Chondrocyte (in vitro differentiated cells): ENCODE results near the gene OR2V2. TPM values are rescaled to one million over a fixed set of nuclear protein-coding genes. Genes with fewer than 3 reads are reported as not detected.

Experiments used
- DNase-seq: peaks from one replicate; pipeline ENCODE4 v3.0.0; 2021; ENCODE audit warnings: mixed read lengths, low spot score
- H3K27ac Mint-ChIP-seq: one replicate; pipeline ENCODE4 v1.8.0; 2021; ENCODE audit warnings: mild to moderate bottlenecking, moderate library complexity, mixed read lengths; ENCODE audit not compliant: unreplicated experiment
- H3K27me3 Mint-ChIP-seq: 2 replicates; pipeline ENCODE4 v1.8.0; 2021; ENCODE audit warnings: low read depth, mixed read lengths
- H3K36me3 Mint-ChIP-seq: 2 replicates; pipeline ENCODE4 v1.8.0; 2021; ENCODE audit warnings: low read depth, mixed read lengths
- H3K4me1 Mint-ChIP-seq: 2 replicates; pipeline ENCODE4 v1.8.0; 2021; ENCODE audit warnings: low read depth, mild to moderate bottlenecking, mixed read lengths
- H3K4me3 Mint-ChIP-seq: one replicate; pipeline ENCODE4 v1.8.0; 2021; ENCODE audit warnings: mild to moderate bottlenecking, moderate library complexity, mixed read lengths; ENCODE audit not compliant: unreplicated experiment
- H3K9me3 Mint-ChIP-seq: 2 replicates; pipeline ENCODE4 v1.8.0; 2021; ENCODE audit warnings: low read depth, mixed read lengths
- CTCF ChIP-seq: fragments of 200-600 bp; sonication (generic); IDR thresholded peaks from 2 replicates; pipeline ENCODE4 v1.5.0; 2021; ENCODE audit warnings: antibody characterized with exemption, mild to moderate bottlenecking, moderate library complexity
- total RNA-seq: library from RNA; stranded (reverse); gene quantifications from 3 replicates; pipeline ENCODE4 v1.2.1, GENCODE V29; 2021

Gene OR2V2
- total RNA-seq, 1 donor from 2014 or later: not detected

DNA sequence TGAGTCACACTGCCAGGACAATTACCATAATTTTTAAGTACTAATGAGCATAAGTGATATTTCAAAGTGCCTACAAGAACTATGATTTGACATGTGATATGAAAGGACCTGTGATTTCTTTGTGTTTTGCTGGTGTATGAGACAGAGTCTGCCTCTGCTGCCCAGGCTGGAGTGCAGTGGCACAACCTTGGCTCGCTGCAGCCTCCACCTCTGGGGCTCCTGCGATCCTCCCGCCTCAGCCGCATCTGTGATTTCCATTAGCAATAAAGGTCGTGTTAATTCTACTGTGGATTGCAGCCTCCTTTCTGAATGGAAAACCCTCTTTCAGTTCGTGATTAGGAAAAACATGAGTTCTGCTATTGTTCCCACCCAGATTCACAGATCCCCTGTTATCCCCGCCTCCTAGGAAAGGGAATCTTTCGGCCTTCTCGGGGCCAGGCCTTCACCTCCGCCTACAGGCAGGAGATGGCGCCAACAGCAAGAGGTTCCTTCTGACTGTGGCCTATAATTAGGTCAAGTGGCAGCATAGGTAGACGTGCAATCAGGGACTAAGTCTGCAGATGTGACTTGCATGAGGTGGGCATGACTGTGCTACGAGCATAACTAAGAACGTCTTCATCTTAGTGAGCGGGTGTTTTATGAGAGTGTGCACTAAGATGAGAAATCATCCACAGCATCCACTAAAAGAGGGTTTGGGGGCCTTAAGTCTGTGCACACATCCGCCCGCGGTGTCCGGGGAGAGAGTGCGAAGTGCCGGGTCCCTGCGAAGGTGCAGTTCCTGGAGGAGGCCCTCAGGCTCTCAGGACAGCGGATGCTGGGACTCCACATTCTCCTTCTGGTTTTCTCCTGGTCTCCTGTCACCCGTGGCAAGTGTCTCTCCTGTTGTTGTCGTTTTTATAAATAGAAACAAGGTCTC lies 34.5 kb downstream of the OR2V2 start:
- no peak overlapping the region for H3K4me3 Mint-ChIP-seq
- peak; percentile 81 for TF ChIP-seq CTCF
- H3K27ac Mint-ChIP-seq: no peak overlapping the region
- no peaks in the 10 kb centered on the region for H3K36me3 Mint-ChIP-seq
- DNase-seq: no peak
- peaks cover 9% of the 10 kb centered on the region for H3K4me1 Mint-ChIP-seq
- no peaks in the 10 kb centered on the region for H3K9me3 Mint-ChIP-seq
- peaks cover 2% of the 10 kb centered on the region for H3K27me3 Mint-ChIP-seq

DNA sequence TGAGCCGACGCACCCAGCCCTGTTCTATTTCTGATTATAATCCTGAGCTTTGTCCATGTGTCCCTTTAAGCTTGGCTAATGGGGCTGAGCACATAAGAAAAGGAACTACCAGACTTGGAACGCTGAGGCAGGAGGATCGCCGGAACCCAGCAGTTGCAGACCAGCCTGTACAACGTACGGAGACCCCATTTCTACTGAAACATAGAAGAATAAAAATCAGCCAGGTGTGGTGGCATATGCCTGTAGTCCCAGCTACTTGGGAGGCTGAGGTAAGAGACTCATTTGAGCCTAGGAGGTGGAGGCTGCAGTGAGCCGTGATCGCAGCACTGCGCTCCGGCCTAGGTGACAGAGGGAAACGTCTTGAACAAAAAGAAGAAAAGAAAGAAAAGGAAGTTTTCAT lies 35.3 kb downstream of the OR2V2 start:
- Mint-ChIP-seq H3K27ac (no peak overlapping the region), H3K36me3 (no peaks in the 10 kb centered on the region), H3K9me3 (no peaks in the 10 kb centered on the region), H3K4me1 (peaks cover 11% of the 10 kb centered on the region), H3K27me3 (peaks cover 2% of the 10 kb centered on the region), H3K4me3 (no peak overlapping the region)
- no peak for DNase-seq
- no peak for TF ChIP-seq CTCF

DNA sequence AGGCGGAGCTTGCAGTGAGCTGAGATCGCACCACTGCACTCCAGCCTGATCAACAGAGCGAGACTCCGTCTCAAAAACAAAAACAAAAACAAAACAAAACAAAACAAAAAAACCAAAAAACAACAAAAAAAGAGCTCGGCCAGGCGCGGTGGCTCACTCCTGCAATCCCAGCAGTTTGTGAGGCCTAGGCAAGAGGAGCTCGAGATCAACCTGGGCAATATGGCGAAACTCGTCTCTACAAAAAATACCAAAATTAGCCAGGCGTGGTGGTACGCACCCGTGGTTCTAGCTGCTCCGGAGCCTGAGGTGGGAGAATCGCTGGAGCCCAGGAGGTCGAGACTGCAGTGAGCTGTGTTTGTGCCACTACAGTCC lies 37.4 kb downstream of the OR2V2 start:
- DNase-seq: no peak
- TF ChIP-seq CTCF: no peak
- Mint-ChIP-seq H3K9me3 (no peaks in the 10 kb centered on the region), H3K36me3 (no peaks in the 10 kb centered on the region), H3K27ac (peak overlapping the region; percentile 99), H3K4me1 (peaks cover 14% of the 10 kb centered on the region), H3K27me3 (no peaks in the 10 kb centered on the region), H3K4me3 (peak overlapping the region; percentile 90)

GRCh38 chr5:181185560-181185959 lies 38.2 kb downstream of the OR2V2 start:
- no peak for DNase-seq
- Mint-ChIP-seq H3K27ac (no peak overlapping the region), H3K4me3 (no peak overlapping the region), H3K36me3 (no peaks in the 10 kb centered on the region), H3K4me1 (peaks cover 21% of the 10 kb centered on the region), H3K9me3 (no peaks in the 10 kb centered on the region), H3K27me3 (no peaks in the 10 kb centered on the region)
- no peak for TF ChIP-seq CTCF

- H3K27me3 Mint-ChIP-seq: no peaks in the 10 kb centered on the region
- no peaks in the 10 kb centered on the region for H3K9me3 Mint-ChIP-seq
- TF ChIP-seq CTCF: no peak
- no peaks in the 10 kb centered on the region for H3K36me3 Mint-ChIP-seq
- DNase-seq: no peak
- H3K4me1 Mint-ChIP-seq: peaks cover 21% of the 10 kb centered on the region
- no peak overlapping the region for H3K27ac Mint-ChIP-seq
- H3K4me3 Mint-ChIP-seq: no peak overlapping the region
Observed at GRCh38 chr5:181186022-181186421, 38.6 kb downstream of the OR2V2 start.
